ENCODE data around the gene STK24.

- no peak for TF ChIP-seq CTCF (IDR thresholded peaks at IDR 0.05)
- no peak for TF ChIP-seq HOXA7 (CRISPR knock-in tag; IDR thresholded peaks at IDR 0.05)
- TF ChIP-seq NR3C1 (IDR thresholded peaks at IDR 0.05) = no peak
Measured at GRCh38 chr13:98429531-98429930, 147.4 kb downstream of the STK24 start.

Data from A549 (cell line).